Keratinocyte (primary cell): ENCODE measurements around the gene ALOX15. TPM values are rescaled to one million over a fixed set of nuclear protein-coding genes. Genes with fewer than 3 reads are reported as not detected.

Source experiments
- DNase-seq: peaks from one replicate; pipeline ENCODE4 v3.0.0-alpha.2; 2011; ENCODE audit warnings: low read depth, missing footprints, low spot score
- FAIRE-seq: peaks from 2 replicates; lab custom pipeline; 2011; peaks lifted over from hg19 to GRCh38; lab: Jason Lieb, UNC
- H2AFZ ChIP-seq: 2 replicates; pipeline ENCODE4 v1.6.0; 2012; ENCODE audit warnings: low read length, control low read depth, inconsistent platforms; ENCODE audit not compliant: control insufficient read depth
- H3K27ac ChIP-seq: 2 replicates; pipeline ENCODE4 v1.5.1; 2011; ENCODE audit warnings: low read length; ENCODE audit not compliant: control insufficient read depth, insufficient read depth
- H3K27me3 ChIP-seq: 3 replicates; pipeline ENCODE4 v1.6.0; 2011; ENCODE audit warnings: low read length; ENCODE audit not compliant: control insufficient read depth, insufficient read depth; ENCODE audit errors: extremely low read depth
- H3K36me3 ChIP-seq, 2 experiments: 2 replicates in 1 of 2; 3 replicates in 1 of 2; pipeline ENCODE4 v1.5.1; 2011; ENCODE audit warnings: low read length in 2 of 2, mild to moderate bottlenecking in 1 of 2; ENCODE audit not compliant: control insufficient read depth in 2 of 2, insufficient read depth in 2 of 2; ENCODE audit errors: extremely low read depth in 1 of 2
- H3K4me1 ChIP-seq: 3 replicates; pipeline ENCODE4 v1.5.1; 2011; ENCODE audit warnings: low read length; ENCODE audit not compliant: control insufficient read depth, insufficient read depth; ENCODE audit errors: extremely low read depth
- H3K4me2 ChIP-seq: 3 replicates; pipeline ENCODE4 v1.6.0; 2011; ENCODE audit warnings: low read depth, low read length; ENCODE audit not compliant: control insufficient read depth, insufficient read depth; ENCODE audit errors: extremely low read depth
- H3K4me3 ChIP-seq, 3 experiments: fragments of 200-600 bp in 1 of 3; sonication (generic) in 1 of 3; 2 replicates in 2 of 3; 3 replicates in 1 of 3; pipeline ENCODE4 v1.5.1; 2011 to 2016; ENCODE audit warnings: low read length in 3 of 3, mild to moderate bottlenecking in 3 of 3, control low read depth in 2 of 3, inconsistent platforms in 1 of 3, low read depth in 1 of 3, mixed read lengths in 1 of 3, mixed run types in 1 of 3, moderate library complexity in 1 of 3; ENCODE audit not compliant: control insufficient read depth in 2 of 3, insufficient read depth in 2 of 3; ENCODE audit errors: extremely low read depth in 1 of 3
- H3K79me2 ChIP-seq: 2 replicates; pipeline ENCODE4 v1.6.0; 2012; ENCODE audit warnings: low read length; ENCODE audit not compliant: control insufficient read depth, insufficient read depth
- H3K9ac ChIP-seq: 3 replicates; pipeline ENCODE4 v1.6.0; 2011; ENCODE audit warnings: low read length; ENCODE audit not compliant: control insufficient read depth, insufficient read depth; ENCODE audit errors: extremely low read depth
- H3K9me1 ChIP-seq: 3 replicates; pipeline ENCODE4 v1.6.0; 2011; ENCODE audit warnings: low read length; ENCODE audit not compliant: control insufficient read depth, insufficient read depth; ENCODE audit errors: extremely low read depth
- H3K9me3 ChIP-seq: 2 replicates; pipeline ENCODE4 v1.5.1; 2012; ENCODE audit warnings: low read depth, low read length; ENCODE audit not compliant: control insufficient read depth
- H4K20me1 ChIP-seq: 3 replicates; pipeline ENCODE4 v1.6.0; 2011; ENCODE audit warnings: low read length; ENCODE audit not compliant: control insufficient read depth, insufficient read depth; ENCODE audit errors: extremely low read depth
- EZH2 ChIP-seq: IDR thresholded peaks from one replicate; pipeline ENCODE4 v1.6.1; 2012; ENCODE audit warnings: inconsistent platforms, mild to moderate bottlenecking, low read length, moderate library complexity
- dilution Hi-C: fragments of 300-500 bp; cut with MboI; formaldehyde crosslinking; loops from one replicate; pipeline ENCODE4 v1.7.0; 2020; ENCODE audit warnings: low sequenced_read_pairs; ENCODE audit not compliant: extremely low pct_ligation_motif_present
- polyA plus RNA-seq, 5 experiments: library from polyadenylated mRNA; depleted of rRNA in 3 of 5; stranded (reverse) in 3 of 5; stranded (forward) in 1 of 5; unstranded in 1 of 5; fragments of >200 nt; gene quantifications; 1 replicate in 1 of 5; 2 replicates in 3 of 5; 3 replicates in 1 of 5; pipeline versions ENCODE4 v1.2.1 to v1.2.3, GENCODE V29; 2011 to 2012; ENCODE audit warnings: missing spikeins in 2 of 5, low read depth in 1 of 5, low replicate concordance in 1 of 5
- TF ChIP-seq, protein P1 (sequence below), 3 experiments: IDR thresholded peaks in 1 of 3; conservative IDR thresholded peaks in 1 of 3; optimal IDR thresholded peaks in 1 of 3; 2 replicates in 2 of 3; 3 replicates in 1 of 3; pipeline versions ENCODE3 to v1.5.1; 2011; ENCODE audit warnings: low read length in 3 of 3, mild to moderate bottlenecking in 3 of 3, moderate library complexity in 2 of 3, control low read depth in 1 of 3, inconsistent platforms in 1 of 3; ENCODE audit not compliant: insufficient read depth in 2 of 3; ENCODE audit errors: extremely low read depth in 1 of 3

ALOX15 gene
- polyA plus RNA-seq, 1 donor (not counting 4 experiments of a cell fraction or from before 2014, with no cell fraction given) = 0.04 TPM

DNA sequence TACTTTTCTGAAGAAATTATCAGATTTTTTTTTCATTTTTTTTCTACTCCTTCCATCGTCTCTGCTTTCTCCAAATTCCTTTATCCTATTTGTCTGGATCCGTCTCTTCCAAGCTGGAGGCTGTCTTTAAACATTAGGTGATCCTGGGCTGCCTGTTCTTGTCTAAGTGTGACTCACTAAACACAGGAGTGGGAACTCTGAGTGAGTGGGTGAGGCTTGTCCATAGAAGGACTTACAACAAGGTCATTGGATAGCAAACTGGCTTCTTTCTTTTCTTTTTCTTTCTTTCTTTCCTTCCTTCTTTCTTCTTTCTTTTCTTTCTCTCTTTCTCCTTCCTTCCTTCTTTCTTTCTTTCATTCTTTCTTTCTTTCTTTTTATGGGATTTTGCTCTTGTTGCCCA, 18.2 kb downstream of the ALOX15 start:
- peaks cover 2% of the 10 kb centered on the region for H3K4me1 ChIP-seq
- no peak overlapping the region for H3K27ac ChIP-seq
- no peak overlapping the region for H3K9ac ChIP-seq
- no peak overlapping the region for H3K4me3 ChIP-seq
- no peak overlapping the region for H3K4me2 ChIP-seq
- DNase-seq (peak; percentile 19), FAIRE-seq (peak; percentile 92)
- H2AFZ ChIP-seq = no peak overlapping the region
- dilution Hi-C loops = no loop called here
- H3K36me3 ChIP-seq = no peaks in the 10 kb centered on the region
- H3K79me2 ChIP-seq = no peaks in the 10 kb centered on the region
- peaks cover 9% of the 10 kb centered on the region for H3K27me3 ChIP-seq
- no peaks in the 10 kb centered on the region for H3K9me1 ChIP-seq
- H4K20me1 ChIP-seq = no peaks in the 10 kb centered on the region
- H3K9me3 ChIP-seq = no peaks in the 10 kb centered on the region
- TF ChIP-seq EZH2 = no peak
- TF ChIP-seq, protein P1, sequence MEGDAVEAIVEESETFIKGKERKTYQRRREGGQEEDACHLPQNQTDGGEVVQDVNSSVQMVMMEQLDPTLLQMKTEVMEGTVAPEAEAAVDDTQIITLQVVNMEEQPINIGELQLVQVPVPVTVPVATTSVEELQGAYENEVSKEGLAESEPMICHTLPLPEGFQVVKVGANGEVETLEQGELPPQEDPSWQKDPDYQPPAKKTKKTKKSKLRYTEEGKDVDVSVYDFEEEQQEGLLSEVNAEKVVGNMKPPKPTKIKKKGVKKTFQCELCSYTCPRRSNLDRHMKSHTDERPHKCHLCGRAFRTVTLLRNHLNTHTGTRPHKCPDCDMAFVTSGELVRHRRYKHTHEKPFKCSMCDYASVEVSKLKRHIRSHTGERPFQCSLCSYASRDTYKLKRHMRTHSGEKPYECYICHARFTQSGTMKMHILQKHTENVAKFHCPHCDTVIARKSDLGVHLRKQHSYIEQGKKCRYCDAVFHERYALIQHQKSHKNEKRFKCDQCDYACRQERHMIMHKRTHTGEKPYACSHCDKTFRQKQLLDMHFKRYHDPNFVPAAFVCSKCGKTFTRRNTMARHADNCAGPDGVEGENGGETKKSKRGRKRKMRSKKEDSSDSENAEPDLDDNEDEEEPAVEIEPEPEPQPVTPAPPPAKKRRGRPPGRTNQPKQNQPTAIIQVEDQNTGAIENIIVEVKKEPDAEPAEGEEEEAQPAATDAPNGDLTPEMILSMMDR (optimal IDR thresholded peaks at IDR 0.05 in 1 of 3, IDR thresholded peaks at IDR 0.05 in 1 of 3, conservative IDR thresholded peaks at IDR 0.05 in 1 of 3; ENCODE audit: extremely low read depth in 1 of 3, insufficient read depth in 2 of 3, low read length in 3 of 3) = no peak

DNA sequence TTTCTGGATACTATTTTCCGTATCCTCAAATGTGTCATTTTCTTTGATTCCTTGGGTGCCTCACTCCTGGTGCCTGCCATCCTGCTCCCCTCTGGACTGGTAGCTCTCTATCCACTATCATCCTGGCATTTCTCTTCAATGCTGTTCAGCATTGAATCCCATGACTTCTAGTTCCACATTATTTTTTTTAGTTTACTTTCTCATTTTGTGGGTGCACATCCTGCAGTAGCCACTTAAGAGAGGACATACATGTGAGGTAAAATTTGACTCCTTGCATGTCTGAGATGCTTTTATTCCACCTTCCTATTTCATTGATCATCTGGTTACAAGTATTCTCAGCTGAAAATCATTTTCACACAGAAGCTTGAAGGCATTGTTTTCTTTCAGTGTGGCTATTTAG, 19.1 kb downstream of the ALOX15 start:
- Histone ChIP-seq H3K27ac (no peak overlapping the region), H3K4me3 (no peak overlapping the region), H3K9me3 (no peaks in the 10 kb centered on the region), H4K20me1 (no peaks in the 10 kb centered on the region), H3K36me3 (no peaks in the 10 kb centered on the region), H3K4me1 (peaks cover 2% of the 10 kb centered on the region), H3K79me2 (no peaks in the 10 kb centered on the region), H3K9me1 (no peaks in the 10 kb centered on the region), H3K27me3 (peaks cover 9% of the 10 kb centered on the region), H2AFZ (no peak overlapping the region), H3K4me2 (no peak overlapping the region), H3K9ac (no peak overlapping the region)
- FAIRE-seq (no peak), DNase-seq (no peak)
- dilution Hi-C loops = no loop called here
- no peak for TF ChIP-seq EZH2
- TF ChIP-seq, protein P1 (optimal IDR thresholded peaks at IDR 0.05 in 1 of 3, IDR thresholded peaks at IDR 0.05 in 1 of 3, conservative IDR thresholded peaks at IDR 0.05 in 1 of 3; ENCODE audit: extremely low read depth in 1 of 3, insufficient read depth in 2 of 3, low read length in 3 of 3) = no peak
